HG02970 (cell line): Measurements from ENCODE around the gene ZFP64.

ENCODE experiments used
- ATAC-seq: cut with Tn5 transposase; IDR thresholded peaks from one replicate; pipeline ENCODE4 v1.9.1; 2021; ENCODE audit warnings: mild to moderate bottlenecking, moderate library complexity, moderate number of reproducible peaks; ENCODE audit not compliant: unreplicated experiment, low FRiP score

Gene ZFP64

GRCh38 chr20:52118016-52118623, 73.5 kb downstream of the ZFP64 start:
- ATAC-seq = no peak

DNA sequence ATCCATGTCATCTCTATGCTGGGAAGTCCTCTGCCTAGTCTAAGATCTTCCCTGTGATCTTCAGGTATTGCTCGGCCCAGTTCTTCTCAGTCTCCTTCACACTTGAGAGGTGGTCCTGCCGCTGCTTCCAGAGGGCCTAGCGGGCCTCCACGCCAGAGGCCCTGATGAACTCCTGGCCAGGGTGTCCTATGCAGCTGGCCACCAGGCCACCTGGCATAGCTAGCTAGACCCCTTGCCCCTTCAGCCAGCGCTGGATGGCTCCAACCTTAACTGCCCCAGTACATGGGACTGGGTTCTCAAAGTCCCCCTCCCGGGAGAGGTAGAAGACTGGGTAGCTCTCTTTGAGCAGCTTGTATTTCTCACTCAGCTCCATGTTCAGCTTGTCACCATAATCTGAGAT, 81.1 kb downstream of the ZFP64 start:
- no peak for ATAC-seq

DNA sequence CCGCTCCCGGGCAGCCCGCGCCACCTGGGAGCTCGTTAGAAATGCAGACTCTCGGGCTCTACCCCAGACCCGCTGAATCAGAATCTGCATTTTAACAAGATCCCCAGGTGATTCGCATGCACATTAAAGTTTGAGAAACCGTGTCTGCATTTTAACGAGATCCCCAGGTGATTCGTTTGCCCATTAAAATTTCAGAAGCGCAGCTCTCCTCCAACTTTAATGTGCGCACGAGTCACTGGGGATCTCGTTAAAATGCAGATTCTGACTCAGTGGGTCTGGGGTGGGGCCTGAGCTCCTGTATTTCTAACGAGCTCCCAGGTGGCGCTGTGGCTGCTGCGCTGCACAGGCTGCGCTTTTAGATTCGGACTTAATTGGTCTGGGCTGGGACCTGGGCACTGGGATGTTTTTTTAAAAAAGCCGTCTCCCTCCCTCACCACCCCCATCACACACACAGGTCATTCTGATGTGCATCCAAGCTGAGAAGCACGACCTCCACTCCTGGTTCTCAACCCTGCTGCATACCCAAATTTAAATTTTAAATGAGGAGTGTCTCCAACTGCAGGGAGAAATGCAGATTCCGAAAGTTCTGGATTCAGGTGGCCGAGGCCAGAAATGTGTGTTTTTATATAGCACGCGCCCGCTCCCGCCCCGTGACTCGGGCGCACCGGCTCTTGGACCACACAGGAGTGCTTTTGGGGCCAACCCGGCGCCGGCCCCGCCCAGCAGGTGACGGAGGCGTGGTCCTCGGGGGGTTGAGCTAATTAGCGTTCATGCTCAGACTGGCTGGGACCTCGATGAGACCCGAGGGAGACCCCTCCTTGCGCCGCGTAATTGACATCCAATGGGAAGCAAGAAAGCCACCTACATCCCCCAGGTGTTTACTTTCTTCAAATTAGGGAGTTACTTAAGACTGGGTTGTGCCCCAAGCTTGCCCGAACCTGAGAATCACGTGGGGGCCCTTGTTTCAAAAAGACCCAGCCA, 85.8 kb downstream of the ZFP64 start:
- ATAC-seq = no peak

- no peak for ATAC-seq
Observed at GRCh38 chr20:52104546-52105441, 86.8 kb downstream of the ZFP64 start.

- ATAC-seq = no peak
Observed at GRCh38 chr20:52103913-52104545, 87.5 kb downstream of the ZFP64 start.

DNA sequence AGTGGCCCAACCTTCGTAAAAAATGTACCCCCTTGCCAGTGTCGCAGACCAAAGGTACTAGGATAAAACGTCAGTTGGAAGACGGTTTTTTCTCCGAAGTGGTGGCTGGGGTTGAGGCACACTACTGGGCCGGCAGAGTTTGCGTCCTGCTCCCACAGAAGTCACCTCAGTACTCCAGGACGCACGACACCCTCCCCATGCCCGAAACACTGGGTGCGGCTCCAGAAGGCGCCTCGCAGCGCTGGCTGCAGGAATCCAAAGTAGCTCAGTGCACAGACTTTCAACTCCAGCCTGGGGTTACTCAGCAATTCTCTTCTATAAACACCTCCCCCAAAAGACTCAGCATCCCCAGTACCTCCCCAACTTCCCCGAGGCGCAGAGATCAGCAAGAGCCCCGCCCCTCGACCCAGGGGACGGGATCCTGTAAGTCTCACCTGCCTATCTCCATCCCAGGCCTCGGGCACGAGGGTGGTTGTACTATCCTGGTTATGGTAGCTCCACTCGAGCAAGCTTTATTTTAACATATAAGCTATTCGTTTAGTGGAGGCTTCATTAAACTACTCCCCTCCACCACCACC, 88.2 kb downstream of the ZFP64 start:
- no peak for ATAC-seq

DNA sequence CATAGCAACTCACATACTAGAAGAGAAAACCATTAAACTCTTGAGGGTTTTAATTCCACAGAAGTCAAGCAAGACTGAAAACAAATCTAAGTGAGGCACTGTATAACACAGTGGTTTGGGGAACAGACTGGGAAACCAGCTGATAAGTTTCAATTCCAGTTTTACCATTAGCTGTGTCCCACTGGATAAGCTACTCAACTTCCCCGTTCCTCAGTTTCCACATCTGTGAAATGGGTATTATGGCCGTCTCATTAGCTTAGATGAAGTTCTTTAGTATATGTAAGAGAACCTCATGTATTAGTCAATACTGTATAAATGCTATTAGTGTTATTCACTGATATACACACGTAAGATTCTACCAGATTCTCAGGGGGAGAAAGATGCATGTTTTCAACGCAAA, 89.0 kb downstream of the ZFP64 start:
- no peak for ATAC-seq

- no peak for ATAC-seq
Observed at GRCh38 chr20:52102126-52102525, 89.5 kb downstream of the ZFP64 start.
